Coronary artery (tissue), 2 donors: ENCODE measurements around the gene EXOSC3.

ENCODE experiments used
- DNase-seq: peaks from one replicate; pipeline ENCODE4 v3.0.0-alpha.2; 2017; ENCODE audit warnings: low spot score
- H3K27ac ChIP-seq, 2 donors: fragments of 200-600 bp; sonication (generic); one replicate each; pipeline ENCODE4 v1.5.1; 2016 to 2019
- H3K4me3 ChIP-seq: fragments of 200-600 bp; sonication (generic); 2 replicates; pipeline ENCODE4 v1.5.1; 2016; ENCODE audit warnings: mild to moderate bottlenecking, moderate library complexity
- CTCF ChIP-seq: fragments of 200-600 bp; sonication (generic); IDR thresholded peaks from one replicate; pipeline ENCODE4 v1.5.1; 2019; ENCODE audit warnings: antibody characterized with exemption

EXOSC3 gene

GRCh38 chr9:37746448-37747270 lies 38.2 kb downstream of the EXOSC3 start:
- Histone ChIP-seq H3K27ac (no peak overlapping the region), H3K4me3 (no peak overlapping the region)
- no peak for TF ChIP-seq CTCF
- DNase-seq, result no peak

DNA sequence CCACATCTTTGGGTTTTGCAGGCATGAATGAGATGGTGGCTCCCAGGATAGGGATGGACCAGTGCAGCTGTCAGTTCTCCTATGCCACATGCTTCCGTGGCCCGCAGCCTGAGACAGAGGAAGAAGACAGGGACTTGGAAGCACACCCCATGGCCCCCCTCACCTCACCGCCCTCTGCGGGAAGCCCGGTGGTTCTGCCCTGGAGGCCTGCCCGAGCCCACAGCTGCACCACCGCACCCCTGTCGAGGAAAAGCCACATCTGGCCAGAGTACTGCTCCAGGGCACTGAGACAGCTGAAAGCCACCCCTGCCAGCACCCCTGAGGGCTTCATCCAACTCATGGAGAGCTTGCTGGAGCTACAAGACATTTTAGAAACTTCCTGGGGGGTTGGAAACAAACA lies 38.9 kb downstream of the EXOSC3 start:
- TF ChIP-seq CTCF, result no peak
- DNase-seq, result no peak

DNA sequence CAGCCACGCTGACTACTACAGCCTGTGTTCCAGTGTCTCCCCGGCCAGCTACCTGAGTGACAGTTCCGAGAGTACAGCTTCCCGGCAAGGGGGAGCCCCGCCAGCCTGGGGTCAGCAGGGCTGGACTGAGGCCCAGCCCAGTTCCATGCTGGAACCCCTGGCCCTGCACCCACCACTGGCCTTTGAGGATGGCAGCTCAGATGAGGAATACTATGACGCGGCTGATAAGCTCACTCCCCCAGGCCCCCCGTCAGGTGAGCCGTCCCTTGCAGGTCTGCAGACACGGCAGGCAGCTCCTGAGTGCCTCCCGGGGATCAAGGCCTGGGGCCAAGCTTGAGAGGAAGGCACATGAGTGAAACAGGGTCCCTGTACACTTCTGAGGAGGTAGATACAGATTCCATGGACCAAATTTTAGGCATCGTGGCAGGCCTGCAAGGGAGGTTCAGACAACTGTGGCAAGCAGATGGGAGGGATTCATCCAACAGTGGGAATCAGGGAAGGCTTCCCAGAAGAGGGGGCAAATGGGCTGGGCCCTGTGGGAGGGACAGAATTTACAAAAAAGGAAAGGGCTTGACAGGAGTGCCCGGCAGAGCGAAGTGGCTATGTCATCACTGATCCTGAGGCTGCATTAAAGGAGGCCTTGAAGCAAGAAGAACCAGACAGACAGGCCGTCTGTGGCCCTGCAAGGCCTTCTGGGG lies 44.1 kb downstream of the EXOSC3 start:
- DNase-seq, result no peak
- no peak for TF ChIP-seq CTCF
- Histone ChIP-seq H3K27ac (no peak overlapping the region), H3K4me3 (no peak overlapping the region)

More for the DNA sequence above, 38.9 kb downstream of the EXOSC3 start:
- H3K4me3 ChIP-seq, result no peak overlapping the region
- H3K27ac ChIP-seq, result no peak overlapping the region

DNA sequence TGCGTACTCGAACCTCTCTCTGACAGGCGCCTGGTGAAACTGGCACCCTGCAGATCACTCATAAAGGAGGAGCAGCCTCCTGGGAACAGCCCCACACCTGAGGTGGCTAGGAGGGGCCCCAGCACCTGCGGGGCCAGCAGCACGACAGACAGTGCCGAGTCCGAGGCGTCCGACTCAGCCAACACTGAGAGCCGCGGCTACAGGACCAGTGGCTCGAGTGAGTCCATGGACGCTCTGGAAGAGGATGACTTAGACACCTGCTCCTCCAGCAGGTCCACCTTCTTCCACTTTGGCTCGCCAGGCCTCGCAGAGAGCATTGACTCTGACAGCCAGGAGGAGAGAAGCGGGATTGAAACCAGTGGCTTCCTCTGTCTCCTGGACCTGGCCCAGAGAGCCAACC lies 44.7 kb downstream of the EXOSC3 start:
- no peak overlapping the region for H3K27ac ChIP-seq
- TF ChIP-seq CTCF, result no peak
- no peak for DNase-seq
- no peak overlapping the region for H3K4me3 ChIP-seq

GRCh38 chr9:37739222-37739621 lies 45.6 kb downstream of the EXOSC3 start:
- DNase-seq, result no peak
- Histone ChIP-seq H3K4me3 (no peak overlapping the region), H3K27ac (no peak overlapping the region)
- TF ChIP-seq CTCF, result no peak

DNA sequence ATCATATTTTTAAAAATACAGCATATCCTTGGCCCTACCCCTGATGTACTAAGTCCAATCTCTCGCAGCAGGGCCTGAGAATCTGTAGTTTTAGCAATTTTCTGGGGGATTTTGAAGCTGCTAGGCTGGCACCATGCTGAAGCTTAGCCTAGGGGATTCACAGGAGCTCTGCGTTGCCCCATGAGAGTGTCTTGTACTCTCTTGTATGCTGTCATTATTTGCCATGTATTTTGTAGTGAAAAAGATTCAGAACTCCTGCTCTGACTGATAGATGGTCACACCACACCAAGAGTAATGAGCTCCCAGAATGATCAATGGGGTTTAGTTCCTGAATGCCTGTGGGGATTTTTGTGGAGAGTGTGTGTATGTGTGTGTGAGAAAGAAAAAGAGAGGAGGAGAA lies 51.9 kb downstream of the EXOSC3 start:
- H3K4me3 ChIP-seq, result no peak overlapping the region
- no peak overlapping the region for H3K27ac ChIP-seq
- no peak for TF ChIP-seq CTCF
- DNase-seq, result no peak
